ENCODE results near the gene SLC39A1.
"Not testable (repeated sequence)": the region's sequence is repeated elsewhere in the genome, so short reads cannot be mapped to it uniquely, and the experiment has no call there.

SLC39A1 gene

GRCh38 chr1:153987621-153988020, 24.3 kb upstream of the SLC39A1 start:
- H3K27me3 ChIP-seq (ENCODE audit: low read depth, low read length), result no peaks in the 10 kb centered on the region
- no peak overlapping the region for H3K27ac ChIP-seq (ENCODE audit: low read length)
- H3K4me1 ChIP-seq (ENCODE audit: control insufficient read depth in 1 of 2, insufficient read depth in 2 of 2, low read length in 2 of 2), result peaks cover 22 to 34% of the 10 kb centered on the region in 2 donors
- H3K36me3 ChIP-seq (ENCODE audit: control insufficient read depth in 1 of 2, insufficient read depth in 2 of 2, low read length in 2 of 2), result peaks cover 10 to 20% of the 10 kb centered on the region in 2 donors
- no peak overlapping the region for H3K4me3 ChIP-seq (ENCODE audit: low read depth in 1 of 2, low read length in 2 of 2)
- H3K9me3 ChIP-seq (ENCODE audit: control insufficient read depth in 1 of 2, low read length in 2 of 2), result no peaks in the 10 kb centered on the region

GRCh38 chr1:153985941-153986761, 22.8 kb upstream of the SLC39A1 start, which contains the start of gene RAB13:
Gene RAB13 (minus strand): TSS chr1:153986339. CDS start chr1:153986236, 103 bp downstream.
- H3K27ac ChIP-seq (ENCODE audit: low read length), result peak within 1 kb of the TSS; percentile 96
- H3K36me3 ChIP-seq (ENCODE audit: control insufficient read depth in 1 of 2, insufficient read depth in 2 of 2, low read length in 2 of 2), result peaks cover 3 to 18% of the 10 kb centered on the region in 2 donors
- peak within 1 kb of the TSS; percentile 72 to 88 for H3K4me3 ChIP-seq (ENCODE audit: low read depth in 1 of 2, low read length in 2 of 2)
- peaks cover 10 to 20% of the 10 kb centered on the region in 2 donors for H3K4me1 ChIP-seq (ENCODE audit: control insufficient read depth in 1 of 2, insufficient read depth in 2 of 2, low read length in 2 of 2)
- H3K9me3 ChIP-seq (ENCODE audit: control insufficient read depth in 1 of 2, low read length in 2 of 2), result no peaks in the 10 kb centered on the region
- no peaks in the 10 kb centered on the region for H3K27me3 ChIP-seq (ENCODE audit: low read depth, low read length)

- Histone ChIP-seq H3K27me3 (ENCODE audit: low read depth, low read length) (no peaks in the 10 kb centered on the region), H3K4me1 (ENCODE audit: control insufficient read depth in 1 of 2, insufficient read depth in 2 of 2, low read length in 2 of 2) (peaks cover 10 to 20% of the 10 kb centered on the region in 2 donors), H3K9me3 (ENCODE audit: control insufficient read depth in 1 of 2, low read length in 2 of 2) (no peaks in the 10 kb centered on the region), H3K4me3 (ENCODE audit: low read depth in 1 of 2, low read length in 2 of 2) (peak overlapping the region; percentile 72 to 88), H3K36me3 (ENCODE audit: control insufficient read depth in 1 of 2, insufficient read depth in 2 of 2, low read length in 2 of 2) (peaks cover 4 to 18% of the 10 kb centered on the region in 2 donors), H3K27ac (ENCODE audit: low read length) (peak overlapping the region; percentile 96)
These were observed 22.1 kb upstream of the SLC39A1 start for GRCh38 chr1:153985341-153985912.

- Histone ChIP-seq H3K4me3 (ENCODE audit: low read depth in 1 of 2, low read length in 2 of 2) (peak overlapping the region; percentile 72 to 88), H3K27ac (ENCODE audit: low read length) (peak overlapping the region; percentile 96), H3K4me1 (ENCODE audit: control insufficient read depth in 1 of 2, insufficient read depth in 2 of 2, low read length in 2 of 2) (peaks cover 10 to 20% of the 10 kb centered on the region in 2 donors), H3K9me3 (ENCODE audit: control insufficient read depth in 1 of 2, low read length in 2 of 2) (no peaks in the 10 kb centered on the region), H3K36me3 (ENCODE audit: control insufficient read depth in 1 of 2, insufficient read depth in 2 of 2, low read length in 2 of 2) (peaks cover 4 to 18% of the 10 kb centered on the region in 2 donors), H3K27me3 (ENCODE audit: low read depth, low read length) (no peaks in the 10 kb centered on the region)
These were observed 21.0 kb upstream of the SLC39A1 start for GRCh38 chr1:153984123-153984894.

GRCh38 chr1:153981735-153982134, 18.4 kb upstream of the SLC39A1 start:
- Histone ChIP-seq H3K4me1 (ENCODE audit: control insufficient read depth in 1 of 2, insufficient read depth in 2 of 2, low read length in 2 of 2) (peaks cover 10 to 28% of the 10 kb centered on the region in 2 donors), H3K36me3 (ENCODE audit: control insufficient read depth in 1 of 2, insufficient read depth in 2 of 2, low read length in 2 of 2) (peaks cover 4 to 18% of the 10 kb centered on the region in 2 donors)
- H3K9me3 ChIP-seq (ENCODE audit: control insufficient read depth in 1 of 2, low read length in 2 of 2); H3K27ac ChIP-seq (ENCODE audit: low read length); H3K27me3 ChIP-seq (ENCODE audit: low read depth, low read length); H3K4me3 ChIP-seq (ENCODE audit: low read depth in 1 of 2, low read length in 2 of 2): not testable (repeated sequence)

GRCh38 chr1:153979091-153979490, 15.8 kb upstream of the SLC39A1 start:
- not testable (repeated sequence) for H3K4me3 ChIP-seq (ENCODE audit: low read depth in 1 of 2, low read length in 2 of 2); H3K9me3 ChIP-seq (ENCODE audit: control insufficient read depth in 1 of 2, low read length in 2 of 2); H3K27ac ChIP-seq (ENCODE audit: low read length); H3K27me3 ChIP-seq (ENCODE audit: low read depth, low read length)
- Histone ChIP-seq H3K36me3 (ENCODE audit: control insufficient read depth in 1 of 2, insufficient read depth in 2 of 2, low read length in 2 of 2) (peaks cover 14 to 23% of the 10 kb centered on the region in 2 donors), H3K4me1 (ENCODE audit: control insufficient read depth in 1 of 2, insufficient read depth in 2 of 2, low read length in 2 of 2) (peaks cover 12 to 26% of the 10 kb centered on the region in 2 donors)

GRCh38 chr1:153978274-153978909, 15.1 kb upstream of the SLC39A1 start:
- no peaks in the 10 kb centered on the region for H3K9me3 ChIP-seq (ENCODE audit: control insufficient read depth in 1 of 2, low read length in 2 of 2)
- peaks cover 21 to 29% of the 10 kb centered on the region in 2 donors for H3K36me3 ChIP-seq (ENCODE audit: control insufficient read depth in 1 of 2, insufficient read depth in 2 of 2, low read length in 2 of 2)
- peaks cover 12 to 24% of the 10 kb centered on the region in 2 donors for H3K4me1 ChIP-seq (ENCODE audit: control insufficient read depth in 1 of 2, insufficient read depth in 2 of 2, low read length in 2 of 2)
- peak overlapping the region; percentile 90 for H3K27ac ChIP-seq (ENCODE audit: low read length)
- H3K4me3 ChIP-seq (ENCODE audit: low read depth in 1 of 2, low read length in 2 of 2), result peak overlapping the region; percentile 90 to 92
- no peaks in the 10 kb centered on the region for H3K27me3 ChIP-seq (ENCODE audit: low read depth, low read length)

- Histone ChIP-seq H3K4me3 (ENCODE audit: low read depth in 1 of 2, low read length in 2 of 2) (peak within 1 kb of the TSS; percentile 90 to 92), H3K27ac (ENCODE audit: low read length) (peak within 1 kb of the TSS; percentile 90), H3K9me3 (ENCODE audit: control insufficient read depth in 1 of 2, low read length in 2 of 2) (no peaks in the 10 kb centered on the region), H3K27me3 (ENCODE audit: low read depth, low read length) (no peaks in the 10 kb centered on the region), H3K36me3 (ENCODE audit: control insufficient read depth in 1 of 2, insufficient read depth in 2 of 2, low read length in 2 of 2) (peaks cover 26 to 30% of the 10 kb centered on the region in 2 donors), H3K4me1 (ENCODE audit: control insufficient read depth in 1 of 2, insufficient read depth in 2 of 2, low read length in 2 of 2) (peaks cover 12 to 24% of the 10 kb centered on the region in 2 donors)
These were observed 14.2 kb upstream of the SLC39A1 start, which contains the start of gene JTB for GRCh38 chr1:153977250-153978240. Gene JTB (minus strand): TSS chr1:153977674. CDS start chr1:153977252, 422 bp downstream.

GRCh38 chr1:153976819-153977249, 13.5 kb upstream of the SLC39A1 start:
- peak overlapping the region; percentile 90 for H3K27ac ChIP-seq (ENCODE audit: low read length)
- peak overlapping the region; percentile 90 to 92 for H3K4me3 ChIP-seq (ENCODE audit: low read depth in 1 of 2, low read length in 2 of 2)
- peaks cover 26% of the 10 kb centered on the region in 2 donors for H3K36me3 ChIP-seq (ENCODE audit: control insufficient read depth in 1 of 2, insufficient read depth in 2 of 2, low read length in 2 of 2)
- H3K9me3 ChIP-seq (ENCODE audit: control insufficient read depth in 1 of 2, low read length in 2 of 2), result no peaks in the 10 kb centered on the region
- H3K27me3 ChIP-seq (ENCODE audit: low read depth, low read length), result no peaks in the 10 kb centered on the region
- H3K4me1 ChIP-seq (ENCODE audit: control insufficient read depth in 1 of 2, insufficient read depth in 2 of 2, low read length in 2 of 2), result peaks cover 12 to 24% of the 10 kb centered on the region in 2 donors

- Histone ChIP-seq H3K4me3 (ENCODE audit: low read depth in 1 of 2, low read length in 2 of 2) (no peak overlapping the region), H3K9me3 (ENCODE audit: control insufficient read depth in 1 of 2, low read length in 2 of 2) (no peaks in the 10 kb centered on the region), H3K27ac (ENCODE audit: low read length) (no peak overlapping the region), H3K27me3 (ENCODE audit: low read depth, low read length) (no peaks in the 10 kb centered on the region), H3K4me1 (ENCODE audit: control insufficient read depth in 1 of 2, insufficient read depth in 2 of 2, low read length in 2 of 2) (peaks cover 12 to 26% of the 10 kb centered on the region in 2 donors), H3K36me3 (ENCODE audit: control insufficient read depth in 1 of 2, insufficient read depth in 2 of 2, low read length in 2 of 2) (peaks cover 22 to 24% of the 10 kb centered on the region in 2 donors)
These were observed 10.2 kb upstream of the SLC39A1 start for GRCh38 chr1:153973525-153973924.
